Activated CD4-positive, alpha-beta T cell treated with anti-CD3 and anti-CD28 coated beads for 48 hours (primary cell): ENCODE data around the gene GMDS.

ENCODE experiments used
- DNase-seq: peaks from one replicate; pipeline ENCODE4 v3.0.0-alpha.2; 2020

GMDS gene

GRCh38 chr6:1605893-1606779, 639.3 kb downstream of the GMDS start:
- DNase-seq: peak; percentile 33

- DNase-seq: no peak
Measured at GRCh38 chr6:1605004-1605892, 640.2 kb downstream of the GMDS start.

- peak; percentile 76 for DNase-seq
Measured at GRCh38 chr6:1604158-1605003, 641.0 kb downstream of the GMDS start.

- no peak for DNase-seq
Measured at GRCh38 chr6:1603708-1604107, 641.7 kb downstream of the GMDS start.

GRCh38 chr6:1602049-1602713, 643.2 kb downstream of the GMDS start:
- DNase-seq: no peak

GRCh38 chr6:1601158-1602048, 644.0 kb downstream of the GMDS start:
- no peak for DNase-seq

GRCh38 chr6:1600764-1601157, 644.6 kb downstream of the GMDS start:
- no peak for DNase-seq

GRCh38 chr6:1600063-1600763, 645.2 kb downstream of the GMDS start:
- no peak for DNase-seq

GRCh38 chr6:1599469-1599868, 645.9 kb downstream of the GMDS start:
- no peak for DNase-seq

GRCh38 chr6:1598886-1599285, 646.5 kb downstream of the GMDS start:
- no peak for DNase-seq

GRCh38 chr6:1598433-1598832, 647.0 kb downstream of the GMDS start:
- DNase-seq: no peak

- DNase-seq: no peak
Measured at GRCh38 chr6:1597924-1598323, 647.5 kb downstream of the GMDS start.

GRCh38 chr6:1597121-1597744, 648.2 kb downstream of the GMDS start:
- DNase-seq: no peak

- DNase-seq: peak; percentile 73
Measured at GRCh38 chr6:1596088-1596852, 649.1 kb downstream of the GMDS start.

GRCh38 chr6:1595271-1596087, 649.9 kb downstream of the GMDS start:
- DNase-seq: no peak

- no peak for DNase-seq
Measured at GRCh38 chr6:1594445-1595200, 650.8 kb downstream of the GMDS start.

GRCh38 chr6:1593958-1594314, 651.5 kb downstream of the GMDS start:
- DNase-seq: no peak
